HG03565 (cell line): Measurements from ENCODE around the gene EME1.
"Not testable (repeated sequence)": the region's sequence is repeated elsewhere in the genome, so short reads cannot be mapped to it uniquely, and the experiment has no call there.

Source experiments
- ATAC-seq: cut with Tn5 transposase; IDR thresholded peaks from one replicate; pipeline ENCODE4 v1.9.1; 2021; ENCODE audit warnings: mild to moderate bottlenecking, moderate library complexity; ENCODE audit not compliant: unreplicated experiment

EME1 gene

GRCh38 chr17:50388728-50389127 is 15.7 kb downstream of the EME1 start:
- no peak for ATAC-seq

GRCh38 chr17:50389534-50389933 is 16.5 kb downstream of the EME1 start:
- no peak for ATAC-seq

GRCh38 chr17:50392621-50393020 is 19.6 kb downstream of the EME1 start:
- ATAC-seq = no peak

- no peak for ATAC-seq
These were observed 20.7 kb downstream of the EME1 start for GRCh38 chr17:50393700-50394099.

- ATAC-seq = no peak
These were observed 21.7 kb downstream of the EME1 start for GRCh38 chr17:50394711-50395110.

- ATAC-seq = no peak
These were observed 23.5 kb downstream of the EME1 start for GRCh38 chr17:50396261-50397110.

GRCh38 chr17:50397111-50397918 is 24.3 kb downstream of the EME1 start, which contains the start of gene LRRC59:
LRRC59 (minus strand) TSS chr17:50397523; CDS start chr17:50397317, 206 bp downstream.
- peak; percentile 94 for ATAC-seq

- ATAC-seq = no peak
These were observed 24.9 kb downstream of the EME1 start for GRCh38 chr17:50397919-50398285.

- ATAC-seq = not testable (repeated sequence)
These were observed 25.6 kb downstream of the EME1 start for GRCh38 chr17:50398672-50399071.

- ATAC-seq = not testable (repeated sequence)
These were observed 26.6 kb downstream of the EME1 start for GRCh38 chr17:50399591-50399990.

GRCh38 chr17:50405351-50405750 is 32.3 kb downstream of the EME1 start:
- not testable (repeated sequence) for ATAC-seq

- ATAC-seq = no peak
These were observed 33.5 kb downstream of the EME1 start for GRCh38 chr17:50406578-50406977.

- ATAC-seq = no peak
These were observed 34.9 kb downstream of the EME1 start for GRCh38 chr17:50407921-50408320.

- ATAC-seq = no peak
These were observed 39.2 kb downstream of the EME1 start for GRCh38 chr17:50412188-50412732.

- ATAC-seq = no peak
These were observed 41.8 kb downstream of the EME1 start for GRCh38 chr17:50414808-50415207.

- ATAC-seq = not testable (repeated sequence)
These were observed 46.5 kb downstream of the EME1 start for GRCh38 chr17:50419577-50419976.

- ATAC-seq = no peak
These were observed 47.5 kb downstream of the EME1 start for GRCh38 chr17:50420419-50421112.

GRCh38 chr17:50421308-50422051 is 48.5 kb downstream of the EME1 start:
- ATAC-seq = no peak

- no peak for ATAC-seq
These were observed 49.7 kb downstream of the EME1 start for GRCh38 chr17:50422738-50423137.

GRCh38 chr17:50423553-50424159 is 50.6 kb downstream of the EME1 start:
- no peak for ATAC-seq
